HG02759 (cell line): ENCODE measurements around the gene PCSK9.

Source experiments
- ATAC-seq: cut with Tn5 transposase; IDR thresholded peaks from one replicate; pipeline ENCODE4 v1.9.1; 2021; ENCODE audit warnings: mild to moderate bottlenecking, moderate library complexity; ENCODE audit not compliant: unreplicated experiment

PCSK9 gene

GRCh38 chr1:55057270-55057955 is 18.1 kb downstream of the PCSK9 start:
- ATAC-seq: no peak

DNA sequence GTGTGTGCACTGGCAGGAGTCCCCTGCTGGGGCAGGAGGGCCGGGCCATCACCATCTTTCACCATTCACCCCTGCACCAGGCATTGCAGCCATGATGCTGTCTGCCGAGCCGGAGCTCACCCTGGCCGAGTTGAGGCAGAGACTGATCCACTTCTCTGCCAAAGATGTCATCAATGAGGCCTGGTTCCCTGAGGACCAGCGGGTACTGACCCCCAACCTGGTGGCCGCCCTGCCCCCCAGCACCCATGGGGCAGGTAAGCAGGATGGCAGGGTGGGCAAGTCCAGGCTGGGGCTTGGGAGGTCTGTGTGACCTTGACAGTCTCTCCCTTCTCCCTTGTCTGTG is 18.6 kb downstream of the PCSK9 start:
- no peak for ATAC-seq

- ATAC-seq: no peak
Observed at GRCh38 chr1:55059302-55060132, 20.2 kb downstream of the PCSK9 start.

- ATAC-seq: no peak
Observed at GRCh38 chr1:55060133-55060999, 21.0 kb downstream of the PCSK9 start.

DNA sequence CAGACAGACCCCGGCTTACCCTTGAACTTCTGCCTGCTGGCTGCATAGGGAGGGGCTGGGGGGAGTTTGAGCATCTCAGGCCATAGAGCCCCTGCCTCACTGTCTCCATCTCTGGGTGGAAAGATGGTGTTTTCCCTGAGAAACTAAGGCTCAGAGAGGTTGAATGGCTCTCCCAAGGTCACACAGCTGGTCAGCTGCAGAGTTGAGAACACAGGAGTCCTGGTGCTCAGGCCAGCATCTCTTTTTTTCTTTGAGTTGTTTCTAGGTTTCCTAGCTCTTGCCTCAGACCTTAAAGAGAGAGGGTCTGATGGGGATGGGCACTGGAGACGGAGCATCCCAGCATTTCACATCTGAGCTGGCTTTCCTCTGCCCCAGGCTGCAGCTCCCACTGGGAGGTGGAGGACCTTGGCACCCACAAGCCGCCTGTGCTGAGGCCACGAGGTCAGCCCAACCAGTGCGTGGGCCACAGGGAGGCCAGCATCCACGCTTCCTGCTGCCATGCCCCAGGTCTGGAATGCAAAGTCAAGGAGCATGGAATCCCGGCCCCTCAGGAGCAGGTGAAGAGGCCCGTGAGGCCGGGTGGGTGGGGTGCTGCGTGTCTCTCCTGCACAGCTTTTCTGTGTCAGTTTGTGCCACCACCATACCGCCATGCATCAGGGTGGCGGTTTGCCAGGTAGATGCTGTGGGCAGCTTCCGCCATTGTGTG is 21.8 kb downstream of the PCSK9 start:
- no peak for ATAC-seq

GRCh38 chr1:55061706-55062321 is 22.5 kb downstream of the PCSK9 start:
- no peak for ATAC-seq

GRCh38 chr1:55062801-55063576 is 23.6 kb downstream of the PCSK9 start:
- no peak for ATAC-seq

DNA sequence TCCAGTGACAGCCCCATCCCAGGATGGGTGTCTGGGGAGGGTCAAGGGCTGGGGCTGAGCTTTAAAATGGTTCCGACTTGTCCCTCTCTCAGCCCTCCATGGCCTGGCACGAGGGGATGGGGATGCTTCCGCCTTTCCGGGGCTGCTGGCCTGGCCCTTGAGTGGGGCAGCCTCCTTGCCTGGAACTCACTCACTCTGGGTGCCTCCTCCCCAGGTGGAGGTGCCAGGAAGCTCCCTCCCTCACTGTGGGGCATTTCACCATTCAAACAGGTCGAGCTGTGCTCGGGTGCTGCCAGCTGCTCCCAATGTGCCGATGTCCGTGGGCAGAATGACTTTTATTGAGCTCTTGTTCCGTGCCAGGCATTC is 24.2 kb downstream of the PCSK9 start:
- no peak for ATAC-seq

DNA sequence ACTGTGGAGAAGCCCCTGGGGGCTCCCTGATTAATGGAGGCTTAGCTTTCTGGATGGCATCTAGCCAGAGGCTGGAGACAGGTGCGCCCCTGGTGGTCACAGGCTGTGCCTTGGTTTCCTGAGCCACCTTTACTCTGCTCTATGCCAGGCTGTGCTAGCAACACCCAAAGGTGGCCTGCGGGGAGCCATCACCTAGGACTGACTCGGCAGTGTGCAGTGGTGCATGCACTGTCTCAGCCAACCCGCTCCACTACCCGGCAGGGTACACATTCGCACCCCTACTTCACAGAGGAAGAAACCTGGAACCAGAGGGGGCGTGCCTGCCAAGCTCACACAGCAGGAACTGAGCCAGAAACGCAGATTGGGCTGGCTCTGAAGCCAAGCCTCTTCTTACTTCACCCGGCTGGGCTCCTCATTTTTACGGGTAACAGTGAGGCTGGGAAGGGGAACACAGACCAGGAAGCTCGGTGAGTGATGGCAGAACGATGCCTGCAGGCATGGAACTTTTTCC is 24.8 kb downstream of the PCSK9 start:
- no peak for ATAC-seq

- no peak for ATAC-seq
Observed at GRCh38 chr1:55064861-55065263, 25.5 kb downstream of the PCSK9 start.

- ATAC-seq: no peak
Observed at GRCh38 chr1:55065648-55066047, 26.3 kb downstream of the PCSK9 start.

DNA sequence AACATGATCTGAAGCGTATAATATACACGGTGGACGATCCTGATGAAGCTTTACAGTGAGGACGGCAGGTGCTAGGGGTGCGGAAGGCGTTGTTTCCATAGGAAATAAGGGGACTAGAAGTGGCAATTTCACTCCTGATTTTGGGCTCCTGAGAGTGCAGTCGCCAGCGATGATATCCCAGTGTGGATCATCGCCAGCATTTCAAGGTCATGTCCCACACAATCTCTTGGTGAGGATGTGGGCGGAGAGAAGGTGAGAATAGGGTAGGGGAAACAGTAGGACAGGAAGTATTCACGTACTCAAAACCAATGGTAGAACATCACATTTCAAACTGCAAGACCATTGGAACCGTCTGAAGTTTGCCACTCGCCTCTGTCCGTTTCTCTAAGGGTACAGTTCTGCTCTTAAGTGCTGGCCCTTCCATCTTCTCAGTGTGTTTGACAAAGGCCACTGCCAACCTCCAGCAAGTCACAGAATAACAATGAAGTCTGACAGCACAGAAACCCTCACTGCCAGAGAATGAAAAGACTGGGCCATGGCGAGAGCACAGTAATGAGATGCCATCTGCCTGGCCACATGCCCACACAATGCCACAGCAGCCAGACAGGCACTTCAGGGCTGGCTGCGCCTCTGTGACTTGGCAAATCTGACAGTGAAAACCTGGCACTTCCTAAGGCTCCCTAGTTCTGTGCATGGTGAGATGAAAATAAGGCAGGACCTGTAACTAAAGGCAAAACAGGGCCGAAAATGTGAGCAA is 27.9 kb downstream of the PCSK9 start:
- ATAC-seq: no peak

GRCh38 chr1:55067914-55068313 is 28.6 kb downstream of the PCSK9 start:
- no peak for ATAC-seq

GRCh38 chr1:55068638-55069037 is 29.3 kb downstream of the PCSK9 start:
- ATAC-seq: no peak

DNA sequence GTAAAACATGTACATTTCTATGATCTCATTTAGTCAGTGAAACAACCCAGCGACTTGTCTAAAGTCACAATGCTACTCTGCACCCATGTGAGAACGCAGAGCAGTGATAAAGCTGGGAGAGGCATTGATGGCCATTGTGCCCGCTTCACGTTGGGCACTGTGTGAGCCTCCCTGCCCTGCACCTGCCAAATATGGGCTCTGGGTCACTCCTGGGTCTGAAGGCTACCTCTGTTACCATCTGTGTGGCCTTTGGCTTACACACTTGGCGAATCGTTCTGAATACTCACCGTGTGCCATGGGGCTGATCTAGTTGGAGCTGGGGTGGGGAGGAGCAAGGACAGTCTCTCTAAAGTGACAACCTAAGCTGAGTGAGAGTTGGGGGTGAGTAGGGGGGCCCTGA is 29.9 kb downstream of the PCSK9 start:
- ATAC-seq: no peak

- no peak for ATAC-seq
Observed at GRCh38 chr1:55070293-55071164, 31.2 kb downstream of the PCSK9 start.

GRCh38 chr1:55071477-55071876 is 32.1 kb downstream of the PCSK9 start:
- no peak for ATAC-seq
